Fibroblast of lung (primary cell): Measurements from ENCODE around the gene TOR2A. TPM values are rescaled to one million over a fixed set of nuclear protein-coding genes. Genes with fewer than 3 reads are reported as not detected.

Experiments used
- DNase-seq, 2 donors: peaks; one replicate each; pipeline versions ENCODE4 v3.0.0 to v3.0.0-alpha.2; 2010; ENCODE audit warnings: low read depth in 2 of 2
- H2AFZ ChIP-seq: 2 replicates; pipeline ENCODE4 v1.5.1; 2012; ENCODE audit warnings: low read length, control low read depth, inconsistent platforms
- H3K27ac ChIP-seq: 2 replicates; pipeline ENCODE4 v1.5.1; 2011; ENCODE audit warnings: low read length, control low read depth; ENCODE audit not compliant: insufficient read depth
- H3K27me3 ChIP-seq: 2 replicates; pipeline ENCODE4 v1.5.1; 2011; ENCODE audit warnings: mild to moderate bottlenecking, low read length; ENCODE audit not compliant: control insufficient read depth, insufficient read depth
- H3K36me3 ChIP-seq: 2 replicates; pipeline ENCODE4 v1.5.1; 2011; ENCODE audit warnings: low read length; ENCODE audit not compliant: control insufficient read depth, insufficient read depth
- H3K4me1 ChIP-seq: 2 replicates; pipeline ENCODE4 v1.5.1; 2011; ENCODE audit warnings: low read length; ENCODE audit not compliant: control insufficient read depth, insufficient read depth; ENCODE audit errors: extremely low read depth
- H3K4me2 ChIP-seq: 2 replicates; pipeline ENCODE4 v1.5.1; 2011; ENCODE audit warnings: low read length, control low read depth; ENCODE audit not compliant: insufficient read depth; ENCODE audit errors: extremely low read depth
- H3K4me3 ChIP-seq, 4 experiments: fragments of 200-600 bp in 1 of 4; sonication (generic) in 1 of 4; replicated peaks in 1 of 4; 2 replicates each; pipeline ENCODE4 v1.5.1; 2011 to 2016; ENCODE audit warnings: low read length in 4 of 4, low read depth in 3 of 4, mild to moderate bottlenecking in 3 of 4, control low read depth in 2 of 4, inconsistent platforms in 1 of 4, mixed read lengths in 1 of 4; ENCODE audit not compliant: insufficient read depth in 1 of 4; ENCODE audit errors: control extremely low read depth in 1 of 4
- H3K79me2 ChIP-seq: 2 replicates; pipeline ENCODE4 v1.5.1; 2012; ENCODE audit warnings: mild to moderate bottlenecking, low read length, inconsistent platforms; ENCODE audit not compliant: control insufficient read depth, insufficient read depth
- H3K9ac ChIP-seq: 2 replicates; pipeline ENCODE4 v1.5.1; 2011; ENCODE audit warnings: mild to moderate bottlenecking, low read length, control low read depth; ENCODE audit not compliant: insufficient read depth
- H3K9me3 ChIP-seq: 2 replicates; pipeline ENCODE4 v1.5.1; 2012; ENCODE audit warnings: low read depth, low read length; ENCODE audit not compliant: control insufficient read depth, insufficient read depth
- H4K20me1 ChIP-seq: 2 replicates; pipeline ENCODE4 v1.5.1; 2011; ENCODE audit warnings: low read length; ENCODE audit not compliant: control insufficient read depth, insufficient read depth; ENCODE audit errors: extremely low read depth
- CTCF ChIP-seq, 2 donors: IDR thresholded peaks in 1 of 2; conservative IDR thresholded peaks in 1 of 2; 1 replicate in 1 of 2; 2 replicates in 1 of 2; pipeline ENCODE4 v1.5.1; 2011 to 2012; ENCODE audit warnings: low read length in 2 of 2, control low read depth in 1 of 2, inconsistent platforms in 1 of 2, low read depth in 1 of 2, mild to moderate bottlenecking in 1 of 2
- EZH2 ChIP-seq: IDR thresholded peaks from 2 replicates; pipeline ENCODE4 v1.5.1; 2012; ENCODE audit warnings: low read length, control low read depth, mild to moderate bottlenecking; ENCODE audit errors: missing control alignments
- polyA plus RNA-seq, 2 donors: library from polyadenylated mRNA; depleted of rRNA in 1 of 2; stranded (reverse) in 1 of 2; unstranded in 1 of 2; fragments of >200 nt; gene quantifications; 2 replicates each; pipeline ENCODE4 v1.2.1, GENCODE V29; 2011 to 2012; ENCODE audit warnings: missing spikeins in 1 of 2
- total RNA-seq: library from RNA; depleted of rRNA; stranded (reverse); fragments of >200 nt; gene quantifications from 2 replicates; pipeline ENCODE4 v1.2.1, GENCODE V29; 2014

The TOR2A gene
- total and polyA plus RNA-seq, 2 donors (not counting 1 experiment from before 2014, with no cell fraction given) = 3.6 to 5.0 TPM

- no peaks in the 10 kb centered on the region for H3K27me3 ChIP-seq
- no peak overlapping the region for H3K9ac ChIP-seq
- no peaks in the 10 kb centered on the region for H4K20me1 ChIP-seq
- H3K4me2 ChIP-seq = no peak overlapping the region
- H2AFZ ChIP-seq = no peak overlapping the region
- no peak overlapping the region for H3K4me3 ChIP-seq
- peaks cover 5% of the 10 kb centered on the region for H3K4me1 ChIP-seq
- TF ChIP-seq EZH2 (no peak), CTCF (conservative IDR thresholded peaks at IDR 0.05 in 1 of 2, IDR thresholded peaks at IDR 0.05 in 1 of 2; ENCODE audit: low read depth in 1 of 2, low read length in 2 of 2) (no peak)
- H3K27ac ChIP-seq = no peak overlapping the region
- H3K9me3 ChIP-seq = no peaks in the 10 kb centered on the region
- DNase-seq = no peak
- H3K79me2 ChIP-seq = no peaks in the 10 kb centered on the region
- H3K36me3 ChIP-seq = peaks cover 3% of the 10 kb centered on the region
Observed at GRCh38 chr9:127728808-127729207, 6.3 kb downstream of the TOR2A start.

- no peaks in the 10 kb centered on the region for H3K27me3 ChIP-seq
Observed at GRCh38 chr9:127726871-127727270, 8.2 kb downstream of the TOR2A start.

GRCh38 chr9:127724012-127724411, 11.1 kb downstream of the TOR2A start:
- H4K20me1 ChIP-seq = no peaks in the 10 kb centered on the region
- no peaks in the 10 kb centered on the region for H3K36me3 ChIP-seq
- no peak overlapping the region for H2AFZ ChIP-seq
- TF ChIP-seq CTCF (conservative IDR thresholded peaks at IDR 0.05 in 1 of 2, IDR thresholded peaks at IDR 0.05 in 1 of 2; ENCODE audit: low read depth in 1 of 2, low read length in 2 of 2) (no peak), EZH2 (no peak)
- H3K9ac ChIP-seq = no peak overlapping the region
- no peak overlapping the region for H3K4me3 ChIP-seq
- no peak overlapping the region for H3K4me2 ChIP-seq
- H3K9me3 ChIP-seq = no peaks in the 10 kb centered on the region
- peaks cover 12% of the 10 kb centered on the region for H3K4me1 ChIP-seq
- no peaks in the 10 kb centered on the region for H3K27me3 ChIP-seq
- H3K27ac ChIP-seq = no peak overlapping the region
- no peaks in the 10 kb centered on the region for H3K79me2 ChIP-seq
- DNase-seq = no peak

More at GRCh38 chr9:127726871-127727270, 8.2 kb downstream of the TOR2A start:
- Histone ChIP-seq H3K9ac (no peak overlapping the region), H2AFZ (no peak overlapping the region), H3K36me3 (peaks cover 2% of the 10 kb centered on the region), H3K4me1 (peaks cover 12% of the 10 kb centered on the region), H4K20me1 (no peaks in the 10 kb centered on the region), H3K4me2 (no peak overlapping the region), H3K79me2 (no peaks in the 10 kb centered on the region), H3K9me3 (no peaks in the 10 kb centered on the region), H3K27ac (no peak overlapping the region), H3K4me3 (no peak overlapping the region)
- TF ChIP-seq EZH2 (no peak), CTCF (conservative IDR thresholded peaks at IDR 0.05 in 1 of 2, IDR thresholded peaks at IDR 0.05 in 1 of 2; ENCODE audit: low read depth in 1 of 2, low read length in 2 of 2) (no peak)
- DNase-seq = no peak
